ENCODE results near the gene MGAT4A. TPM values are rescaled to one million over a fixed set of nuclear protein-coding genes. Genes with fewer than 3 reads are reported as not detected.

The MGAT4A gene
- total RNA-seq, 1 donor from 2014 or later: 35.8 TPM

DNA sequence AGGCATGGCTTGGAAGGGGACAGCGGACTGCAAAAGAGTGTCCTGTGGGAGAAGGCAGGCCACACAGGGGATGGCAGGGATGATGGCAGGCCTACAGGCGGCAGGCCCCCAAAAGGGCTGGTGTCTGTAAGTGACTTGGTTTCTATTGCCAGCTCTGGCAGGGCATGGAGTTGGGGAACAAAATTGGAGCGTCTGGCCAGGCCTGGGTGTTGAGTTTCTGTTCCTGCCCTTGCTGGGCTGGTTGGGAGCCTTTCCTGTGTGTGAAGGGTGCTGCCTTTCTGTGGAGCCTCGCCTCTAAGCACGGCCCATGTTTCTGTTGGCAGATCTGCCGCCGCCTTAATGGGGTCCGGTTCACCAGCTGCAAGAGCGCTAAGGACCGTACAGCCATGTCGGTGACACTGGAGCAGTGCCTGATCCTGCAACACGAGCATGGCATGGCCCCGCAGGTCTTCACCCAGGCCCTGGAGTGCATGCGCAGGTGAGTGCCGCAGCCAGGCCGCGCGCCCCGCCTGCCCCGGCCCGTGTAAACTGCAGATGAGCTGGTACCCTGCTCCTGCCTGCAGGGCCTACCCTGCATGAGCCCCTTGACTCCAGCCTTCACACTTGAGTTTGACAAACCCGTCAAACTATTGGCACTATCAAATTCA lies 154.1 kb downstream of the MGAT4A start:
- no peak for DNase-seq
- TF ChIP-seq, protein P1, sequence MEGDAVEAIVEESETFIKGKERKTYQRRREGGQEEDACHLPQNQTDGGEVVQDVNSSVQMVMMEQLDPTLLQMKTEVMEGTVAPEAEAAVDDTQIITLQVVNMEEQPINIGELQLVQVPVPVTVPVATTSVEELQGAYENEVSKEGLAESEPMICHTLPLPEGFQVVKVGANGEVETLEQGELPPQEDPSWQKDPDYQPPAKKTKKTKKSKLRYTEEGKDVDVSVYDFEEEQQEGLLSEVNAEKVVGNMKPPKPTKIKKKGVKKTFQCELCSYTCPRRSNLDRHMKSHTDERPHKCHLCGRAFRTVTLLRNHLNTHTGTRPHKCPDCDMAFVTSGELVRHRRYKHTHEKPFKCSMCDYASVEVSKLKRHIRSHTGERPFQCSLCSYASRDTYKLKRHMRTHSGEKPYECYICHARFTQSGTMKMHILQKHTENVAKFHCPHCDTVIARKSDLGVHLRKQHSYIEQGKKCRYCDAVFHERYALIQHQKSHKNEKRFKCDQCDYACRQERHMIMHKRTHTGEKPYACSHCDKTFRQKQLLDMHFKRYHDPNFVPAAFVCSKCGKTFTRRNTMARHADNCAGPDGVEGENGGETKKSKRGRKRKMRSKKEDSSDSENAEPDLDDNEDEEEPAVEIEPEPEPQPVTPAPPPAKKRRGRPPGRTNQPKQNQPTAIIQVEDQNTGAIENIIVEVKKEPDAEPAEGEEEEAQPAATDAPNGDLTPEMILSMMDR (IDR thresholded peaks at IDR 0.05; ENCODE audit: partially characterized antibody, unreplicated experiment): no peak
- Mint-ChIP-seq H3K27ac (ENCODE audit: unreplicated experiment) (no peak overlapping the region), H3K4me3 (ENCODE audit: unreplicated experiment) (no peak overlapping the region), H3K36me3 (ENCODE audit: unreplicated experiment) (no peaks in the 10 kb centered on the region), H3K9me3 (ENCODE audit: unreplicated experiment) (peaks cover 2% of the 10 kb centered on the region), H3K4me1 (ENCODE audit: low read depth, unreplicated experiment) (no peaks in the 10 kb centered on the region), H3K27me3 (ENCODE audit: unreplicated experiment) (no peaks in the 10 kb centered on the region)

DNA sequence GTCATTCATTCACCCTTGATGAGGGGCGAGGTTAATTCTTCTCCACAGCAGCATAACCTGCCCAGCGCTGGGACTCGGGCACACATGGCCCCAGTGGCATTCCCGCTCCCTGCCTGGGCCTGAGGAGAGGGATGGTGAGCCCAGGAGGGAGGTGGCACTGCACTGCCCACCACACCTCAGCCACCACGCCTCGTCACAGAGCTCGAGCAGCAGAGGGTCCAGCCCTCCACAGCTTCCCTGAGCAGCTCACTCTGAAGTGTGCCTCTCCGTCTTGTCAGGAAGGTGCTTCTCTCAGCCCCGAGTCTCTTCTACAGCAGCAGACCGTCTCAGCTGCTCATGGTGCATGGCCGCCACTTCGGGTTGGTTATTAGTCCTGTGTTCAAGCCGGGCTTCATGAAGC lies 157.5 kb downstream of the MGAT4A start:
- Mint-ChIP-seq H3K27ac (ENCODE audit: unreplicated experiment) (no peak overlapping the region), H3K36me3 (ENCODE audit: unreplicated experiment) (peaks cover 7% of the 10 kb centered on the region), H3K9me3 (ENCODE audit: unreplicated experiment) (peaks cover 5% of the 10 kb centered on the region), H3K27me3 (ENCODE audit: unreplicated experiment) (peaks cover 5% of the 10 kb centered on the region), H3K4me1 (ENCODE audit: low read depth, unreplicated experiment) (no peaks in the 10 kb centered on the region), H3K4me3 (ENCODE audit: unreplicated experiment) (no peak overlapping the region)
- DNase-seq: no peak
- TF ChIP-seq, protein P1 (IDR thresholded peaks at IDR 0.05; ENCODE audit: partially characterized antibody, unreplicated experiment): no peak

DNA sequence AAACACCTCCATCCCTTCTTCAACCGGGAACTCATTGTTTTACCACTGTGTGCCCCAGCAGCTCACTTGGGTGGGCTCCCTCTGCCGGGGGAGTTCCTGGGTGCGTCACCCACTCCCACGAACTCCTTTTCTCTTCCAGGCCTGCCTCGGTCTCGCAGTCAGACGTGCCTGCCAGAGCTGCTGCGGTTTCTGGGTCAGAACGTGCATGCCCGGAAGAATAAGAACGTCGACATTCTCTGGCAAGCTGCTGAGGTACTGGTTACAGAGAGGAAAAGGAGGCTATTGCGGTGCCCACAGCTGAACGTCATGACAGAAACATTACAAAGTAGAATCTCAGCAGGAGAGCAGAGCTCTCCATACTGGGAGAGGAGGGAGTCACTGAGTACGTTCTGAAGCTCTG lies 158.3 kb downstream of the MGAT4A start:
- peaks cover 5% of the 10 kb centered on the region for H3K9me3 Mint-ChIP-seq (ENCODE audit: unreplicated experiment)
- peaks cover 5% of the 10 kb centered on the region for H3K27me3 Mint-ChIP-seq (ENCODE audit: unreplicated experiment)

DNA sequence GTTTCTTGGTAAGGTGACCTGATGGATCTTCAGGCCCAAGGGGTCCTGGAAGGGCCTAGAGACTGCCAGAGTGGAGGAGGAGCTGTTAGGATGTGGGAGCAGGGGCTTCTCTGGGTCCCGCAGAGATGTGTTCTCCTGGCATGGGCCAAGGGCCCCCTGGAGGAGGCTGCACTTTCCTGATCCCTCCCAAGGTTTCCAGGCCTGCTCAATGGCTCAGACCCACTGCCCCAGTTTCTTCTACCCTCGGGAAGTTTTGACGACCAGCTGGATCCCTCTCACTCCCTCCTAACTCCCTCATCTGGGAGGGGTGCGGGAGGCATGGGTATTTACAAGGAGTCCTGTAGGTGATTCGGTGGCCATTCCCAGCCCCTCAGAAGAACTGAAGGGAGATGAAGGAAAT lies 158.7 kb downstream of the MGAT4A start:
- H3K36me3 Mint-ChIP-seq (ENCODE audit: unreplicated experiment): peaks cover 9% of the 10 kb centered on the region
- no peak overlapping the region for H3K27ac Mint-ChIP-seq (ENCODE audit: unreplicated experiment)
- H3K27me3 Mint-ChIP-seq (ENCODE audit: unreplicated experiment): peaks cover 5% of the 10 kb centered on the region
- TF ChIP-seq, protein P1 (IDR thresholded peaks at IDR 0.05; ENCODE audit: partially characterized antibody, unreplicated experiment): no peak
- no peaks in the 10 kb centered on the region for H3K4me1 Mint-ChIP-seq (ENCODE audit: low read depth, unreplicated experiment)
- H3K4me3 Mint-ChIP-seq (ENCODE audit: unreplicated experiment): no peak overlapping the region
- peaks cover 5% of the 10 kb centered on the region for H3K9me3 Mint-ChIP-seq (ENCODE audit: unreplicated experiment)
- no peak for DNase-seq

More for the DNA sequence above, 158.3 kb downstream of the MGAT4A start:
- H3K27ac Mint-ChIP-seq (ENCODE audit: unreplicated experiment): no peak overlapping the region
- no peaks in the 10 kb centered on the region for H3K4me1 Mint-ChIP-seq (ENCODE audit: low read depth, unreplicated experiment)
- H3K4me3 Mint-ChIP-seq (ENCODE audit: unreplicated experiment): no peak overlapping the region
- H3K36me3 Mint-ChIP-seq (ENCODE audit: unreplicated experiment): peaks cover 7% of the 10 kb centered on the region
- TF ChIP-seq, protein P1 (IDR thresholded peaks at IDR 0.05; ENCODE audit: partially characterized antibody, unreplicated experiment): no peak
- DNase-seq: no peak

DNA sequence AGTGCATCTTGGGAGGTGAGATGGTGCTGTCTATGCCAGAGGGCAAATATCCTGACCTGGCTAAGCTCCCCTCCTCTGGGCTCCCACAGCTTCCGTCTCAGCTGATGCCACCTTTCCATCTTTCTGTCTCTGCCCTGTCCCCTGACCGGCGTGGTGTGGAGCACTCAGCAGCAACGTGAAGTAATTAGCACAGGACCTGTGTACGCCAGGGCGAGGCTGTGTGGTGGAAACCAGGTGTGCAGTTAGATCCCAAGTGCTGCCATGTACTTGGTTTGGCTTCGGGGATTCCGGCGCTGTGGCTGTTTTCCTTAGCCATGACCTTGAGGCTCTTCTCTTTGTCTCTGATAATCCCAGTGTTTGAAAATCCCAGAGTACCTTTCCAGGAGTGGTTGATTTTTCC lies 159.1 kb downstream of the MGAT4A start:
- H3K9me3 Mint-ChIP-seq (ENCODE audit: unreplicated experiment): peaks cover 5% of the 10 kb centered on the region
- no peak overlapping the region for H3K27ac Mint-ChIP-seq (ENCODE audit: unreplicated experiment)
- no peak overlapping the region for H3K4me3 Mint-ChIP-seq (ENCODE audit: unreplicated experiment)
- H3K36me3 Mint-ChIP-seq (ENCODE audit: unreplicated experiment): peaks cover 13% of the 10 kb centered on the region
- H3K4me1 Mint-ChIP-seq (ENCODE audit: low read depth, unreplicated experiment): no peaks in the 10 kb centered on the region
- peaks cover 7% of the 10 kb centered on the region for H3K27me3 Mint-ChIP-seq (ENCODE audit: unreplicated experiment)
- DNase-seq: no peak
- TF ChIP-seq, protein P1 (IDR thresholded peaks at IDR 0.05; ENCODE audit: partially characterized antibody, unreplicated experiment): no peak

Measured in glutamatergic neuron (in vitro differentiated cells).